ENCODE results near the gene HAL.

HAL gene, protein sequence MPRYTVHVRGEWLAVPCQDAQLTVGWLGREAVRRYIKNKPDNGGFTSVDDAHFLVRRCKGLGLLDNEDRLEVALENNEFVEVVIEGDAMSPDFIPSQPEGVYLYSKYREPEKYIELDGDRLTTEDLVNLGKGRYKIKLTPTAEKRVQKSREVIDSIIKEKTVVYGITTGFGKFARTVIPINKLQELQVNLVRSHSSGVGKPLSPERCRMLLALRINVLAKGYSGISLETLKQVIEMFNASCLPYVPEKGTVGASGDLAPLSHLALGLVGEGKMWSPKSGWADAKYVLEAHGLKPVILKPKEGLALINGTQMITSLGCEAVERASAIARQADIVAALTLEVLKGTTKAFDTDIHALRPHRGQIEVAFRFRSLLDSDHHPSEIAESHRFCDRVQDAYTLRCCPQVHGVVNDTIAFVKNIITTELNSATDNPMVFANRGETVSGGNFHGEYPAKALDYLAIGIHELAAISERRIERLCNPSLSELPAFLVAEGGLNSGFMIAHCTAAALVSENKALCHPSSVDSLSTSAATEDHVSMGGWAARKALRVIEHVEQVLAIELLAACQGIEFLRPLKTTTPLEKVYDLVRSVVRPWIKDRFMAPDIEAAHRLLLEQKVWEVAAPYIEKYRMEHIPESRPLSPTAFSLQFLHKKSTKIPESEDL

DNA sequence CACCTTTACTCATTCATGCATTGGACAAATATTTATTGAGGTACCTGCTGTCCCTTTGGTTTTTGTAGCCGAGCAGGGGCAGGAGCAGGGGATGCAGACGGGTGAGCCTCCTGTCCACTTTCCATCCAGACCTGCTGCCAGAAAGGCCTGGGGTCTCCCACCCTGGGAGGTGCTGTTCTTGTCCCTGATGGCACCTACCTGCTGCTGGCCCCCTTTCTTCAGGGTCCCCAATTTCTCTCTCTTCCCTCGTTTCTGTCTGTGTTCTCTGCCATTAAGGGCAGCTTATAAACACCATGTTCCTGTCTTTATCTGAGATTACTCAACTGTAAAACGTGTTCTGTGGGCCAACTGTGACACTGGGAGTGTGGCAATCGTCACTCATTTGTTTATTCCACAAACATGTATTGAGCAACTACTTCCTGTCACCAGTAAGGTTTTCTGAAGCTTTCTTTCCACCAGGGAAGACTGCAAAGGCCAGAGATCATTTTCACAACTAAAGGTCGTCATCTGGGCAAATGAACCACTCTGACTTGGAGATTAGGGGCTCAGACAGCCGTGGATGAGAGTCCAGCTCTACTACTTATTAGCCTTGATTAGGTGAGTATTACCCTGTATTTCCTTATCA lies at the start of gene HAL:
Gene HAL (minus strand): TSS at position 311 of the 625 bp plus-strand sequence. CDS start 434 bp downstream, outside the sequence.
- DNase-seq = no peak

DNA sequence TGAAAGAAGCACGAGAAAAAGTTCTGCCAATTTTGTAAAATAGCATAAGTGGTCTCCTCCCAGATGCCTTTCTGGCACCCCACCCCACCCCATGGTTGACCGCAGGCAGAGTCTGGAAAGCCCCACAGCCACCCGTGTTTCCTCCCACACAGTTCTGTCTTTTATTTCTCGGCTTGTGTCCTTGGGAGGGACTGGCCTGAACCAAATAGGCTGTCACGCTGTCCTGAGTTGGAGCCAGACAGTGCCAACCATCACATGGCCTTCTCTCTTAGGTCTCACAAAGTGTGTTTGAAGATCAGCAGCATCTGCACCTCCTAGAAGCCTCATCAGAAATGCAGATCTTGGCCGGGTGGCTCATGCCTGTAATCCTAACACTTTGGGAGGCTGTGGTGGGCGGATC lies 49.4 kb upstream of the HAL start:
- no peak for DNase-seq

DNA sequence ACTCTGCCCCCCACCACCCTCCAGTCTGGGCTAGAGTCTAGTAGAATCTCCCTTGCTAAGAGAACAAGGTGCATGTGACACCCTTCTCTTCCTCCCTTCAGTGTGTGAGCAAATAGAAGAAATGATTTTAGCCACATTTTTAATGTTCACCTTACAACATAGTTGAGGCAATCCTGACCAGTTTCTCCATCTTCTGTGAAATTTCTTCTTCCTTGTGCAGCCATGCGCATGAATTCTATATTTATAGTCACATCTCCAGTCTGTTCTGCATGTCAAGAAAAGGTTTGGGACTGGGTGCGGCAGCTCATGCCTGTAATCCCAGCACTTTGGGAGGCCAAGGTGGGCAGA lies 48.8 kb upstream of the HAL start:
- DNase-seq = no peak

DNA sequence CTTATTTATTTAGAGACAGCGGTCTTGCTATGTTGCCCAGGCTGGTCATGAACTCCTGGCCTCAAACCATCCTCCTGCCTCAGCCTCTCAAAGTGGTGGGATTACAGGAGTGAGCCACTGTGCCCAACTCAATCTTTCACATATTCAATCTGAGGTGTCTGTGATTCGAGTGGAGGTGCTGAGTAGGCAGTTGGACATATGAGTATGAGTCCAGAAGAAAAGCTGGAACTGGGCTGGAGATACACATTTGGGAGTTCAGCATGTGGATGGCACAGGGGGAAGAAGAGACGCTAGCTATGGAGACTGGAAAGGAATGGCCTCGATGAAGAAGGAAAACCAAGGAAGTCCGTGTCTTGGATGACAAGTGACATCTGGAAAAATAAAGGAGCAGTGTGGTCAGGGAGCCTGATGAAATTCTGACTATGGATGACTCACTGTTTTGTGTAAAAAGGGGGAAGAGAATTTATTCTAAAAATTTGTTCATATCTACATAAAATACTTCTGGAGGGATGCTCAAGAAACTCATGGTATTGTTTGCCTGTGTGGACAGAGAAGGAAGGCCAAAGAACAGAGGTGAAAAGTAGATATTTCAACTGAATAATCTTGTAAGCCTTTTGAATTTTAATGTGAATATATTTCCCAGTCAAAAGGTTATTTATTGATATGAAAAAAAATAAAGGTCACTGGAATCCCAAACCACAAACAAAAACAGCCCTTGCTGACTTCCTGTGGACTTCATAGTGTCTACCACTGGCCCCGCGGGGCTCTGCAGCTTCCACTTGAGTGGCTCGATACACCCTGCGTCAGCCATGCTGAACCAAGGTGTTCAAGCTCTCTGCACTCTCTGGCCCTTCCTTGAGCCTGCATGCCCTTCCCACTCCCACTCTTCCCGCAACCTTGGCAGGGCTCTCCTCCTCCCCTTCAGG lies 48.1 kb upstream of the HAL start:
- DNase-seq = no peak

DNA sequence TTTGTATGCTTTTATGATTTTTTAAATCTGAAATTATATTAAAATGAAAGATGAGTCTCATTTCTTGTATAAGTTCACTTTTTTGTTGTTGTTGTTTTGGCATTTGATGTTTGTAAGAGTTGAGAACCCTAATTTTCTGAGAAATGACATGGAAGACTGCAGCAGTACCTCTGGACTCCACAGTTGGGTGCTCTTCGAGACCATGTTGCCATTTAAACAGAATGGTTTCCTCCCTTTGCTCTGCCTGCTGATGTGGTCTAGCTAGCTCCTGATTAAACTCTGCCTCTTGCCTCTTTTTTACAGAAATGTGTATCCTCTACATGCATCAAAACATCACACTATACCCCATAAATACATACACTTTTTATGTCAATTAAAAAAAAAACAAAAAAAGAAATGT lies 45.0 kb upstream of the HAL start:
- no peak for DNase-seq

DNA sequence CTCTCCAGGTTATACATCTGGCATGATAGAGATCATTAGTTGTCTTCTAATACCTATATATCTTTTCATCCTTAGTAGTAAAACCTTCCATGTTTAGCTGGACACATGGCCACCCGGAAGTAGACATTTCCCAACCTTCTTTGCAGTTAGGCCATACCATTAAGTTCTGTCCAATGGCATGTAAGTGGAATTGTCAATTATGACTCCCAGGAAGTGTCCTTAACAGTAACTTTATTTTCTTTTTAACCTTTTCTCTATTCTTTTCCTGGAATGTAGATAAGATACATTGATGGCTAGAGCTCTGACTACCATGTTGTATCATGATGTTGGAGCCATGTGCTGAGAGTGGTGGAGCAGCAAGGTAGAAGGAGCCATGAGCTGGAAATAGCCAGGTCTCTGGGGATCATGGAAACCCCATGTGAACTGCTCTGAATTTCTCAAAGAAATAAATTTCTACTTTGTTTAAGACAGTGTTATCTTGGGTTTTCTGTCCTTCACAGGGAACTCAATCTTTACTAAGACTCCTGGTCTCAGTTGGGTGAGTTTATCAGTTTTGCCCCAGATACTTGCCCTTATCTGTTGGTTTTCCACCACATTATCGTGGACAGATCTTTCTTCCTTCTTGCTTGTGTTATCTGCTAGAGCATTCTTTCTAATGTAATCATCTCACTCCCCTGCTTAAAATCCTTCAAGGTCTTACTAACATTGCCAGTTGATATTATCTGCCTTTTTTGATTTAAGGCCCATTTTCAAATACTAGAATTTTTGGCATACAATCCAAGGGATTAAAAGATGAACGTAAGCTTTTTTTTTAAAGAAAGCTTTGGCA lies 44.4 kb upstream of the HAL start:
- DNase-seq = no peak

DNA sequence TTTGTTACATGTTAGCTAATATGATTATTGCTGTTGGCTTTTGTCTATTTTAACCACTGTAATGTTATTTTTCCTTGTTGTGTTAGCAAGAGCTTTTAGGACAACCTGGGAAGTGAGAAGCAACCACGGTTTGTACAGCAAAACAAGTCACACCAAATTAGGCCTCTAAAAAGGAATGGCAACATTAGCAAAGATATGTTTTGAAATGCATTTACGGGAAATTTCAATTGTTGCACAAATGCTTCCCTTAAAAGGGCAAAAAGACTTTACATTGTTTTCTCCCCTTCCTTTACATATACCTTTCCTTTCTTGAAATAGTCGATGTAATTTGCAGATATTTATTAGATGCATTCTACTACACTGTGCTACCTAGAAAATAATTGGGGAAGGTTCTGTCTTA lies 43.4 kb upstream of the HAL start:
- no peak for DNase-seq

DNA sequence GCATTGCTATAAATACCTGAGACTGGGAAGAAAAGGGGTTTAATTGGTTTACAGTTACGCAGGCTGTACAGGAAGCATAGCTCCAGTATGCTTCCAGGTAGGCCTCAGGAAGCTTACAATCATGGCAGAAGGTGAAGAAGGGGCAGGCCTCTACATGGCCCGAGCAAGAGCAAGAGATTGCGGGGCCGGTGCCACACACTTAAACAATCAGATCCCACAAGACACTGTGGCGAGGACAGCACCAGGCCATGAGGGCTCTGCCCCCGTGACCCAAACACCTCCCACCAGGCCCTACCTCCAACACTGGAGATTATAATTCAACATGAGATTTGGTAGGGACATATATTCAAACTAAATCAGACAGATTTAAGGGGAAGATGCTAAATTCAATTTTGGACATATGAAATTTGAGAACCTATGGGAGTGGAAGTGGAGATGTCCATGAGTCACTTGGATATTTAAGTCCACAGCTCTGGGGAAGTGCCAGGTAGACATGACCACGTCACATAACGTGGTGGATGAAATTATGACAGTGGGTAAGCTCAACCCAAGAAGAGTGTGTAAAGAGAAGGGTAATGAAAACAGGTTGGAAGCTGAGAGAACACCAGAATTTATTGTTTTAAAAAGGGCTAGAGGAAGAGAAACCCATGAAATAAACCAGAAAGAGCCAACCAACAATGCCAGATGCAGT lies 40.8 kb upstream of the HAL start:
- no peak for DNase-seq

DNA sequence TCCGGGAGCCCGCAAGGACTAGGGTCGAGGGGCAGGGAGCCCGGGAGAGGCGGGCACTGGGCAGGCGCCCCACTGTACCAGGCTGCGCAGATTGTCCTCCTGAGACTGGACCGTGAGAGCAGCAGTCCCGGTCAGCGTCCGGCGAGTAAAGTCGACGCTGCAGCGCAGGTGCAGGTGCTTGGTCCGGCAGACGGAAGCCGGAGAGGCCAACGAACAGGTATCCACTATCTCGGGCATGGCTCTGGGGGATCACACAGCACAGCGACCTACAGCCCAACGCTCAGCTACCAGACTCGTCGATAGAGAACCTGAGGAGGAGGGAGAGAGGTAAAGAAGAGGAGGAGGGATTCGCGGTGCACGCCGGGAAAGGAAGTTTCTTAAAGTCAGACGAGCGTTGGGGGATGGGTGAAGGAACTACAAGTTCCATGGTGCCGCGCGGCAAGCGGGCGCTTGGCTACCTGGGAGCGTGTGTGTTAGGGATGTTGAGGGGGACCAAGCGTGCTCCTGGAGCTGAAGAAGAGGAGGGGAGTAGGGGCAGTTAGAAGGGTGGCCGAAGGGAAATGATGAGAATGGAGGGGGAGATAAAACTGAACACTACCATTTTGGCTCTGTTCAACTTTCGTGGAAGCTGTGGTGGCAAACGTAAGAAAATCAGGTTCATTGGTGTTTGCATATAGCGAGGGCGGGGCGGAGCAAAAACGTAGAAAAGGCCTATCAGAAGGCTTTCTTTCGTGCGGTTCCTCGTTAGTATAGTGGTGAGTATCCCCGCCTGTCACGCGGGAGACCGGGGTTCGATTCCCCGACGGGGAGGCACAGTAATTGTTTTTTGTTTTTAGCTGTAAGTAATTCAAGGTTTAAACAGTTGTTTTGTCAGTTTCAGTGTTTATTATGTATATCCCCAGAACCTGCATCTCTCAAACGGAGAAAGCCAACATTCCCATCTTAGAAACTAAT lies 39.4 kb upstream of the HAL start, which contains the start of gene LTA4H:
Gene LTA4H (minus strand): TSS at position 305 of the 954 bp plus-strand sequence. CDS start 68 bp downstream, at position 237.
- peak; percentile 98 for DNase-seq

DNA sequence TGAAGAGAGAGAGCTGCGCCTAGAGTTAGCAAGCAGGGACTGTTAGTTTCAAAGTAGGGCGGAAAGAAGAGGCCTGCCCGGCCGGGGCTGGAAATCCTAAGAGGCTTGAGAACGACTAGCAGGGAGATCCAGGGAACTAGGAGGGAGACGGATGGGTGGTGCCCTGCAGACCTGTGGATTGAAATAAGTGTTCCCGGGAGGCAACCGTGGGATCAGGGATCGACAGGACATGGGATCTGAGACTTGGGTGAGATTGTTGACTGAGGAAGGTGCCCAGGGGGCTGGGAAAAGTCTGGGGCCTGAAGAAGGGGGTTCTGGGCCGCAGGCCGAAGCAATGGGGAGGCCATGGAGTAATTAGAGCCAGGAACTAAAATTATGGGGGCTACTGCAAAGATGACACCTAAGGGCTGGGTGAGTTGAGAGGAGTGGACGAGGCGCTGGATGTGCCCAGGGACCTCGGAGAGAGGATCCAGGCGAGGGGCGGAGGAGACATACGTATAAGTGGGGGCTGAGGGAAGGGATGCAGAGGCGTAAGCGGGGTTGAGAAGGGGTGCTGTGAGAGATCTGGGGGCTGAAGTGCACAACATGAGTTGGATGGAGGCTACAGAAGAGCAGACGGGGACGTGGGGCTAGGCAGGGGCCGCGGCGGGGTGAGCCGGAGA lies 38.6 kb upstream of the HAL start:
- DNase-seq = no peak

DNA sequence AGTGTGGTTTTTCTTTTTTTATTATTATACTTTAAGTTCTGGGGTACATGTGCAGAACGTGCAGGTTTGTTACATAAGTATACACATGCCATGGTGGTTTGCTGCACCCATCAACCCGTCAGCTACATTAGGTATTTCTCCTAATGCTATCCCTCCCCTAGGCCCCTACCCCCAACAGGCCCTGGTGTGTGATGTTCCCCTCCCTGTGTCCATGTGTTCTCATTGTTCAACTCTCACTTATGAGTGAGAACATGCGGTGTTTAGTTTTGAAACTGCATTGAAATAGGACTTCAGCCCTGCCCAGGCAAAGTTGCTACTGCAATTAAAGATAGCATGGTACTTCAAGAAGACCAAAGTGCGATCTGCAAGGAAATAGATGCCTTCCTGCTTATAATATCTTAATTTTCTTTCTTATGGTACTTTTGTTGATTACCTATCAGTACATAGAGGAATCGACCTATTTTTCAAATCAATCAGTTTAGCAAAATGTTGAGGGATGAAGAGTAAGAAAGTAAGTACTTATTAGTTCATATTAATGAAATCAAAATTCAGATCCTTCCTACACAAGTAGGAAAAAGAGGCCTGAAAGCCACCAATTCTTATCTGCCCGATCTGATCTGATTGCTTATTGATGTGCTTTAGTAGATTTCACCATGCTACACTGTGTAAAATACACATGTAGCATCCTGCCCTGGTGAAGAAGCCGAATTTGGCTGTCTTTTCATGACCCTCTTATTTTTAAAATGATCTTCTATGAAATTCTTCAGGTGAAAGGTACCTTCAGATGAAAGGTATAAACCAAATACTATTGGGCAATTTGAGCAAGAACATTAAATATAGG lies 37.6 kb upstream of the HAL start:
- no peak for DNase-seq

DNA sequence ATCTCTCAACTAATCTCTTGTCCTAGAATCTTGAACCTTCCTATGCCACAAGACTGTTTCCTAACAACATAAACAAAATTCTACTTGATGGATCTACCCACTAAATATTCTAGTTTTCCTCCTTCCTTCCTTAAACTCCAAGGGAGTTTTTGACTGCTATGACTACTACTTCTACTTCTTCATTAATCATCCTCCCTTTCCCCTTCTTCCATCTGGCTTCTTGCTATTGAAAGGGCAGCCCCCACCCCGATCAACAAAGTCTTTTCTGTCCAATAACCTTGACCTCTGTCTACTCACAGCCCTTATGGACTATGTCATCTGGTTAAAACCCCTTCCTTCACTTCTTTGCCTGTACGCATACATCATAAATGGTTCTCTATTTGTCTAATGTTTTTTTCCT lies 33.7 kb upstream of the HAL start:
- no peak for DNase-seq

DNA sequence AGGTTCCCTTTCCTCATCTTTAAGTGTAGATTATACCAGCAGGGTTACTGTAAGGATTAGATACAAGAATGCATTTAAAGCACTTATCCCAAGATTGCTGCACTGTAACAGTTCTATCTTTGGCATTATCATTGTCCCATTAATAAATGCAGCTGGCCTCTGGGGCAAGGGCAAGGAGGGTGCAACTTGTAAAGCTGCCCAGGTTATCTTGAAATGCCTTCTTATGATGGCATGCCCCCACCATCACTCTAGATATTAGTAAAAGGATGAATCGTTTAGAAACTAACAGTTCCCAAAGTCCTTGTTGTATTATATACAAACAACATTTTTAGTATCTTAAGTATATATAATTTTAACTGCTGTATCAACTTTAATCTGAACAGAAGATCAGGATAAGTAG lies 32.4 kb upstream of the HAL start:
- no peak for DNase-seq

DNA sequence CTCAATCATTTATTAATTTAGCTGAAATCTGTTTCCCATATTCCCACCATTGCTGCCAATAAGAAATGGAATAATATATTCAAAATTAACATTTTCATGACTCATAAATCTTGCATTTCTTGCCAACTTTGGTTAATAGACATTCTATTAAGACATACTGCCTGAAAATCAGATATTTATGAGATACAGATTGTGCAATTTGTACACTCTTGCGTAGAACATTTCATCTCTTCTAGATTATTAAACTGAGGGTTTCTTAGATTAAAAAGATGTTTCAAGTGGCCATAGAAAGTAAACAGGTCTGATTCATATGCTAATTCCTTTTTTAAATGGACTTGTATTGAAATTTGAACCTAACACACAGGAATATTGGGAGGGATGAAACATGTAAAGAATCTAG lies 30.2 kb upstream of the HAL start:
- no peak for DNase-seq

DNA sequence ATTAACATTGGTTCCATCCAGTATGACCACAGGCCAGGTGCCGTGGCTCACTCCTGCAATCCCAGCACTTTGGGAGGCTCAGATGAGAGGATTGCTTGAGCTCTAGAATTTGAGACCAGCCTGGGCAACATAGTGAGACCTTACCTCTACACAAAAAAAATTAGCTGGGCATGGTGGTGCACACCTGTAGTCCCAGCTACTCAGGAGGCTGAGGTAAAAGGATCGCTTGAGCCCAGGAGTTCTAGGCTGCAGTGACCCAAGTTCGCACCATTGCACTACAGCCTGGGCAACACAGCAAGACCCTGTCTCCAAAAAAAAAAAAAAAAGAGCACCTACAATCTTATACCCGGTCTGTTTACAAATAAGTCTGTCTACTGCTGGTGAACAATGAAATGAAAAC lies 29.4 kb upstream of the HAL start:
- no peak for DNase-seq

DNA sequence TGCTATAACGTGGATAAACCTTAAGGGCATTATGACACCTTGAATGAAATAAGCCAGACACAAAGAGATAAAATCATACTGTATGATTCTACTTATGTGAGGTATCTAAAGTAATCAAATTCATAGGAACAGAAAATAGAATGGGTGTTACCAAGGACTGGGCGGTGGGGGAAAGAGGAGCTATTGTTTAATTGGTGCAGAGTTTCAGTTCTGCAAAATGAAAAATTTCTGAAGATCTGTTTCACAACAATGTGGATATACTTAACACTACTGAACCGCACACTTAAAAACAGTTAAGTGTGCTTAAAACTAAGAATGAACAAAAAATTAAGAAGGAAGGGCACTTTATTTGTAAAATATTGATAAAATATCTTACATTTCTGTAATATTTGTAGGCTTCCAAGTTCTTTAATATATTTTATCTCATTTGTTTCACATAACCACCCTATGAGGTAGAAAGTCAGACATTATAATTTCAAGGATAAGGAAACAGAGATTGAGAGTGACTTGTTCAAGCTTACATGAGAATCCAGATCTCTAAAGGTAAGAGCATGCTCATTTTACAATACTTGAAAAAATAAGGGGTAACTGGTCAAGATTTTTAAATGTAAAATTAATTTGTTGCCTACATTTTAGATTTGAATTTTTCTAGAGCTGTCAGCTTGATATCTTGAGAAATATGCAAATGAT lies 24.3 kb upstream of the HAL start:
- DNase-seq = no peak

DNA sequence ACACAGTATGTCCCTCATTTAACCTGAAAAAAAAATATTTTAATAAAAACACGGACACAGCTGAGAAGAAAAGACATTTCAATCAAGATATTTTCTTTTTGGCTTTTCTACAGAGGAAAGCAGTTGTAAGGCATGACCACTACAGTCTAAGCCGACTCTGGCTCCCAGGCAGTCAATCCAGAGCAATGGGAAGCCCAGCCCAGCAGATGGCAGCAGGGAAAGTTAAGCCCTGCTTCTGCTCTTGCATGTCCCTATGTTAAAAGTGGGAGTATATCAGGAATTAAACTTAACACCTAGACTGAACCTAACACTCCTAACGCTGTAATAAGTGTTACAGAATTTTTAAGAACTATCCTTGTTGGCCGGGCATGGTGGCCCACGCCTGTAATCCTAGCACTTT lies 19.5 kb upstream of the HAL start:
- DNase-seq = no peak
